Stimulated activated CD8-positive, alpha-beta memory T cell treated with anti-CD3 and anti-CD28 coated beads, Interleukin-7, amount 100 ng/mL, for 24 hours (primary cell): Measurements from ENCODE around the gene HIRA.

ENCODE experiments used
- DNase-seq: peaks from one replicate; pipeline ENCODE4 v3.0.0-alpha.2; 2020; ENCODE audit warnings: low read depth

HIRA gene

DNA sequence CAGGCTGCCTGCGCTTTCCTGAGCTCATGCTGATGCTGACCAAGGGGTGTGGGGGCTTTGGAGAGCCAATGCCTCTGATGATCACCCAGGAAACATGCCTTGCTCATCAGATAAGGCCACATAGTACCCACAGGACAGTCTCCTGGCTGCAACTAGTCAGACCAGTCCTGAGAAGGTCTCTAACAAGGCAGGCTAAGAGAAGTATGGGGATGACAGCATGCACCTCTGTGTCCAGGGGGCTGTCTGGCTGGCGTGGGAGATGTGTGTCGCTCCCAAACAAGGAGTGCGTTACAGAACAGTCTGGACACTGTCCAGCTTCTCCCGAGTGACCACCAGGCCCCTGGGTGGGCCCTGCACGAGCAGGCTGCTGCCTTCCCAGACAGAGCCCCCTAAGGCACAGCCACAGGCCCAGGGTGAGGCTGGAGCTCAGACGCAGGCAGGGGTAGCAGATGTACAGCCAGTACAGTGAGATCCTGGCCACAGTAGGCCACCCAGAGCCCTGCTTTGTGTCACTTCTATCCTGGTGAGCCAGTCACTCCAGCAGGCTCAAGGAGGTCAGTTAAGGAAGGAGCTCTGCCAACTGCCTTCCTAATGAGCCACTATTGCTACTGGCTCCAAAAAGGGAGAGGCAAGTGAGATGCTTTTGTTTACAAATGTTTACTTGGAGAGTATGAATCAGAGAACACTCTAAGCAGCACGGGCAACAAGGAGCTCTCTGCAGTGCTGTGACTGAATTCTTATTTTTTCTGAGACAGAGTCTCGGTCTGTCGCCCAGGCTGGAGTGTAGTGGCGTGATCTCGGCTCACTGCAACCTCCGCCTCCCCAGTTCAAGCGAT is 74.0 kb downstream of the HIRA start:
- DNase-seq: no peak

DNA sequence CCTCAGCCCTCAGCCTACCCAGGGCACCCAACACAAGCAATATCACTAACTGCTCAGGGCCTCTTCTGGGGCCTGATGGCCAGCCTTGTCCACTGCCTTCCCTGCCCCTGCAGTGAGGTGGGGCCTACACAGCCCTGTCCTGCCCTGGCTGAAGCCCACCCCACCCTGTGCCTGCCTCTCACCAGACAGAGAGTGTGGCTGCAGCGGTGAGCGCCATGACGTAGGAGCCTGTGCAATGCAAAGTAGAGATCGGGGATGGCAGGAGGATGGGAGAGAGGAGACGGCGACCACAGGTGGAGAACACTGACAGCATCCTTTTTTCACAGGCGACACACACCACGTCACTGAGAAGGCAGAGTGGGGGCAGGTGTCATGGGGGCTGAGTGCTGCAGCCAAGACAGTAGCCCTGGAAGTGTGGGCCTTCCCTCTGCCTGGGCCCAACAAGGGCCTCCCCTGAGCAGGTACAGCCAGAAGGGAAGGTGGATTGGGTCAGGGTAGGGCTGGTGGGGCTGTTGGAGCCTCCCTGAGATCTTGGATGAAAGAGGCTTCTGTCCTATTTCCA is 74.7 kb downstream of the HIRA start:
- no peak for DNase-seq

DNA sequence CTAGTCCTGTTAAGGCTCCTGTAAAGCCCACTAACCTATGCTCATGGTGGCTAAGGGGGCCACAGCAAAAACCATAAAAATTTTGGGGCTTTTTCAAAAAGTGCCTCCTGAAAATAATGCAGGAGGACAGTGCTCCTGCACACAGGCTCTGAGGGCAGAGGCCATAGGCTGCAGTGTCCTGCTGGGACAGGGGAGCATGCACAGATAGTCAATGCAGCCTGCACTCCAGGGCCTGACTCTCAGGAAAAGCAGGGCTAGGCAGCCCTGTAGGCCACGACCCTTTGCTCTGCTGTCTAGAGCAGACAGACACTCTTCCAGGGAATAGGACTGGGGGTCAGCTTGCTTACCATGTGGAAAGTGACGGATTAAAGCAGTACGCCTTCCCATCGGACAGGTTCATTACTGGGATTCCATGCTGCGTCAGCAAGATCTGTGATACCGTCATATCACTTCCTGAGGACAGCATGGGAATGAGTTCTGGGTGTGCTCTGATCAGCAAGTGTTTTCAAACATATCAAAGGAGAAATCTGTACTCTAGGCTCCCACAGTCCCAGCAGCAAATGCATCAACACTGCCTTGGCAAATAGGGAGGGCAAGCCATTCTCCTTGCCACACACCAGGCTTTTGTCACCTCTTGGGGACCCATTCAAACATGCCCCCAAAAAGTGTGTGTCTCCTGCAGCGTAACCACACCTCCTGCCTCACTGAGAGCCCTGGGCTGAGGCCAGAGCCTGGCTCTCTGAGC is 75.9 kb downstream of the HIRA start:
- no peak for DNase-seq

DNA sequence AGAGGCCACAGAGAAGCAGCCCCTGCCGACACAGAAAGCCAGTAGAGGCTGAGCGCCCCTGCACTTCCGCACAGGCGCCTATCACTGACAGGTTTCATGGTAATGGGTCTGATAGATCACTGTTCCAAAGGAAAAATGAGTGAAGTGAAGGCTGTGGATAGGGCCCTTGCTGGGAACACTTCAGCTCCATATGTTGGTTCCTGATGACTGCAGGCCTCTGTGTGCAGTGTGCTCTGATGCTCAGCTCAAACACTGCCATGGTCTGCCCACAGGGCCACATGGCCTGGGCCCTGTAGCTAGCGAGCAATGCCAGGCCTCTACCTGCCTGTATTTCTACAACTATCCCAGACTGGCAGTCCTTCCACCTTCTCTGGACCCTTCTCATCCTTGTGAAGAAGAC is 77.3 kb downstream of the HIRA start:
- DNase-seq: no peak

DNA sequence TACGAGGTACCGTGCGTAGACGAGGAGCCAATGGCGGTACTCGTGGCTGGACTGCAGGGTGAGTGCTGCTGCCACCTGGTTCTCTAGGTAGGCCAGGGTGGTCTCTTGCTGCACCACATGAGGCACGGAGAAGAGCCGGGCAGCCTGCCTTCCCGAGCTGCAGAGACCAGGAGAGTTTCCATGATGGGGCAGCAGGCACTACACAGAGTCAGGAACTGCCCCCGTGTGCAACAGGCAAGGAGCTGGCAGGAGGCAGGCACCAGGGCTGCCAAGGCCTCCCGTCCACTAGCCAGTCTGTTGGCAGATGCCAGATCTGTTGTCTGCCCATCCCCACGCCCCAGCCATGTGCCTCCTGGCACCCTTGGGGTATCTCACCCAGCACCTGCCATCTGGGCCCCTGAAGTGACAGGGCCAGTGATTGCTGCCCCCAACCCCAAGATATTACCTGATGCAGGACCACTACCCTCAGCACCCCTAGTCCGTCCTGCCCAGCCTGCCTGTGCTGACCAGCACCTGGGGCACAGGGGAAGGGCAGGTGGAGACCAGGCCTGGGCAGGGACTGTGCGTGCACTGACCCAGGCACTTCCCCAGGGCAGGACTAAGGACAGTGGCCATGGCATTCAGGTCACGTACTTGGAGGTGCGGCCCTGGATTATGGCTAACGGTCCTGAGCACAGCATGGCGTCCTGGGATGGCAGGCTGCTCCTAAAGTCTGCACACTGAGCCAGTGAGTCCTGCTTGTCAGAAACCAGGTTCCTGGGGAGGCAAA is 78.0 kb downstream of the HIRA start:
- DNase-seq: no peak

DNA sequence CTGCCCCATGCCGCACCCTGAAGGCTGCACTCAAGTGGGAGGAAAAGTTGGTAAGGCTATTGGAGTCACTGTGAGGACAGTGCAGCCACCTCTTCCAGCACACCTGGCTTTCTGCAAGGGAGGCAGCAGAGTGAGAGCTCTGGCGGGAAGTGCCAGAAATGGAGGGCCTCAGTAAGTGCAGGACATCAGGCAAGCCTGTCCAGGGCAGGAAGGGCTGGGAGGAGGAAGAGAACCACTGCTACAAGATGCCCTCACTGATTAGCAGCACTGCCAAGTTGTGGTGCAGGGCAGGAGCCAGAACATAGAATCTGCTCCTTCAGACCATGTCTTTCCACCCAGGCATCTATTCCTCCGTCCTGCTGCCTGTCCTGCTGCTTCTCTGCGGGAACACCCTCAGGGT is 78.8 kb downstream of the HIRA start:
- DNase-seq: no peak

DNA sequence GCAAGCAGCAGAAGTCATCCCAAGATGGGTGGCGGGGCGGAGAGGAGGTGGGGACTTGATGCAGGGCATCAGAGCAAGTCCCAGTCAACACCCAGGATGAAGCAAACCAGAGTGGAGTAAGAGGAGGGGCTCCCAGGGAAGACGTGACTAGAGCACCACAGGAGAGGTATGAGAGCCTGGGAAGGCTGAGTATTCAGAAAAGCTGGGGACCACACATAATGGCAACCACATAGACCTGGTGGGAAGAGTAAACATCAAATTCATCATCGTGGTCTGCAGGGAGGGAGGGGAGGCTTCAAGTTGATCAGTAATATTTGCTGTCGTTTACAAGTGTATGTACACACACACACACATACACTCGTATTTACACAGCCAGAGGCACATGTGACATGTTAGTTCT is 79.3 kb downstream of the HIRA start:
- DNase-seq: no peak

DNA sequence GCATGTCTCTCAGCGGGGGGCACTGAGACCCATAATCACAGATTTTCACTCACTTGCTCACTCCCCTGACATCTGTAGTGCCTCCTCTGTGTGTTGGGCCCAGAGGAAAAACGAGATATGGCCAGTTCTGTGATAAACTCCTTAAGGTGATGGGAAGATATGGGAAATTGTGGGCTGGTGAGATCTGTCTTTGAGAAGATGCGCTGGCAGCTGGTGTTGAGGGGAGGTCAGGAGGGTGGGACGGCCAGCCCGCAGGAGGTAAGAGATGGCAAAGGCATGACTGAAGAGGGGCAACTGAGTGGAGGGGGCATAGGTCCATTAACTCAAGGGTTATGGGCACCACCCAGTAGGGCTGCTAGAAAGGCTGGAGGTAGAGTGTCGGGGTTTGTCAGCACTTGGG is 79.9 kb downstream of the HIRA start:
- DNase-seq: no peak

DNA sequence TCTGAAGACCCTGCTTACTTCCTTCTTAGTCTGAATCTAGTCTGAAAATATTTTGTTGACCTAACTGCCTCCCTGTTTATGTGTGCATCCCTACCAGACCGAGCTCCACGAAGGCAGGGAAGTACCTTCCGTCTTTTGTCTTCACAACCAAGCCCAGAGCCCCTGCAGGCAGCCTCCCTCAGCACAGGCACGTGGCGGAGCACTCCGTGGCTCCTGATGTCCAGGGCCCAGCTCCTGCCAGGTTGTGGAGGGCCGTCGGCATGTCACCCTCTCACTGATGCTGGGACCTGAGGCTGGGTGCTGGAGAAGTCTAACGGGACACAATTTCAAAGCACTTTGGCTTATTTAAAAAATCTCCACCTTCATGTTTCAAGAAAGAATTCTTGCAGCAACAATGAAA is 80.6 kb downstream of the HIRA start:
- DNase-seq: no peak

DNA sequence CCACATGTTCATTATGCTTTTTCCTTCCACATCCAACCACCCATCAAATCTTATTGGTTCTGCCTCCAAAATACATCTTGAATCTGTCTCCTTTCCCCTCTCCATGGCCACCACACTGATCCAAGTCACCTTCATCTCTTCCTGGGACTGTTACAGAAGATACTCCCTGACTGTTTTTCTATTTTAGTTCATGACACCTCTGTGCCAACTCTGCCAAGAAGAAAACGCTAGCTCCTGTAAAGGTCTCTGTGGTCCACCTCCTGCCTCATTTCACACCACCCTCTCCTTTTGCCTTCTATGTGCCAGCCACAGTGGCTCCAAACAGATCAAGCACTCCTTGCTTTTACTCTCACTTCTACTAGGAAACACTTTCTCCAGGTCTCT is 81.1 kb downstream of the HIRA start:
- DNase-seq: no peak

DNA sequence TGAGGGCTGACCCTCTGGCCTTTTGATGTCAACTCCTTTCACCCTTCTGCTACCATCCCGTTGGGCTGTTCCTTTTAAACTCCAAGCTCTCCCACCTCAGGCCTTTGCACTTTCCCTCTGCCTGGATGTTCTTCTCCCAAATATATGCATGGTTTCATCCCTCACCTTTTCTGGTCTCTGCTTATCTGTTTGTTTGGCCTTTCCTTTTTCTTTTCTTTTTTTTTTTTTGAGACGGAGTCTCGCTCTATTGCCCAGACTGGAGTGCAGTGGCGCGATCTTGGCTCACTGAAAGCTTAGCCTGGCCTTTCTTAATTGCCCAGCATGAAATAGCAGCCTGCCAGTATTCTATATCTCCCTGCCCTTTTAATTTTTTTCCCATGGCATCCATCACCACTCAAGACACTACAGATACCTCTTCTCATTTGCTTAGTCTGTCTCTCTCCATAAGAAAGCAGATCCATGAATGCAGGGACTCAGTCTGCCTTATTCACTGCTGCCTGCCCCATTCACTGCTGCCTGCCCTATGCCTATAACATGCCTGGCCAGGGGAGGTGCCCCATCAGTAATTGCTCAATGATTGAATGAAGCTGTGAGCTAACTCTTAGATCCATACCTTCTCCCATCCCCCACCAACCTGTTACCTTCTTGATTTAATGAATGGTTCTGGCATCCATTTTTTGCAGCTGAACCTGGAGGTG is 81.6 kb downstream of the HIRA start:
- no peak for DNase-seq

DNA sequence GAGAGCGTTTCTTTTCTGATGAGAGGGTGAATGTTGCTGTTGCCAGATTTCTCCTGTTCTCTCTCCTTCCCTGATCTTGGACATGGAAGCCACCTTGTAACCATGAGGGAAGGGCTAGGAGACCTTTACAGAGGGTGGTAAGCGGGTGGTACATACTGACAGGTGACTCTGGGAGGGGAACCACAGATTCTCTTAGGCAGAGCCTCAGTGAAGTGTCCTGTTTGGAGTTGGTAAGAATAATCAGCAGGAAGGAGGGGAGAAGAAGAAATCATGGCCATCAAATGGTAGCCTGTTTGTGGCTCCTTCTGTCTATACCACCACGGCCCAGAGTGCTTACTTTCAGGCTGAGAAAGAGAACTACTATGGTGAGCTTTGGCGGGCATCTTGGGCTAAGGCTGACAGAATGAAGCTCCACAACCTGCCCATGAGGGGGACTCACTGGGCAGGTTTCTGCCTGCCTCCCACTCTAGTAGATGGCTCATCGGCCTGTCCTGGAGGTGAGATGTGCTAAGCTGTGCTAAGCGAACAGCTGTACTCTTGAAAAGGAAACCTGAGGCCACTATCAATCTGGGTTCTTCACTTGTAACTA is 84.8 kb downstream of the HIRA start:
- DNase-seq: no peak

DNA sequence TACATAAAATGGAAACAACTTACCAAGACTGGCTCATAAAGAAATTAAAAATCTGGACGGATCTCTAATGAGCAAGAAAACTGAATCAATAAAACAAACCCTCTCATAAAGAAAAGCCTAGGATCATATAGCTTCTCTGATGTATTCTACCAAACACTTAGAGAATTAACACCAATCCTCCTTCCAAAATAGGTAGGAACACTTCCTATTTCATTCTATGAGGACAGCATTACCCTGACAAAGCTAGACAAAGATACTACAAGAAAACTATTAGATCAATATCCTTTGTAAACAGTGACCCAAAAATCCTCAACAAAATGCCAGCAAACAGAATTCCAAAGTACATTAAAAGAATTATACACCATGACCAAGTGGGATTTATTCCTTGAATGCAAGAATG is 87.1 kb downstream of the HIRA start:
- no peak for DNase-seq

DNA sequence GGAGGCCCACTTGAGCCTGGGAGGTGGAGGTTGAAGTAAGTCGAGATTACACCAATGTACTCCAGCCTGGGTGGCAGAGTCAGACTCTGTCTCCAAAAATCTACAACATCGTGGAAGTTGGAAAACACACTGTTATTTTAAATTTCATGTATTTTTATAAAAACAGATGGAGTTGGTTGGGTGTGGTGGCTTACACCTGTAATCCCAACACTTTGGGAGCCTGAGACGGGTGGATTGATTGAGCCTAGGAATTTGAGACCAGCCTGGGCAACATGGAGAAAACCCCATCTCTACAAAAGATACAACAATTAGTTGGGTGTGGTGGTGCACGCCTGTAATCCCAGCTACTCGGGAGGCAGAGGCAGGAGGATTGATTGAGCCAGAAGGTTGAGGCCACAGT is 88.1 kb downstream of the HIRA start:
- no peak for DNase-seq

DNA sequence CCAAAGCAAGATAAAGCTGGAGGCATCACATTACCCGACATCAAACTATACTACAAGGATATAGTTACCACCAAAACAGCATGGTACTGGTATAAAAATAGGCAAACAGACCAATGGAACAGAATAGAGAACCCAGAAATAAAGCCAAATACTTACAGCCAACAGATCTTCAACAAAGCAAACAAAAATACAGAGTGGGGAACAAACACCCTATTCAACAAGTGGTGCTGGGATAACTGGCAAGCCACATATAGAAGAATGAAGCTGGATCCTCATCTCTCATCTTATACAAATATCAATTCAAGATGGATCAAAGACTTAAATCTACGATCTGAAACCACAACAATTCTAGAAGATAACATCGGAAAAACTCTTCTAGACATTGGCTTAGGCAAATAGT is 90.0 kb downstream of the HIRA start:
- no peak for DNase-seq

DNA sequence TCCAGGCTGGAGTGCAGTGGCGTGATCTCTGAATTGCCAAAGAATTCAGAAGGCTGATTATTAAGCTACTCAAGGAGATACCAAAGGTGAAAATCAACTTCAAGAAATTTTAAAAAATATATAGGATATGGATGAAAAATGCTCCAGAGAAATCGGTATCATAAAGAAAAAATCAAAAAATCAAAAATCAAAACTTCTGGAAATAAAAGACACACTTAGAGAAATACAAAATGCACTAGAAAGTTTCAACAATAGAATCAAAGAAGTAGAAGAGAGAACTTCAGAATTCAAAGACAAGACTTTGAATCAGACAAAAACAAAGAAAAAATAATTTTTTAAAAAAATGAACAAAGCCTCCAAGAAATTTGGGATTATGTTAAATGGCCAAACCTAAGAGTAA is 94.4 kb downstream of the HIRA start:
- DNase-seq: no peak

DNA sequence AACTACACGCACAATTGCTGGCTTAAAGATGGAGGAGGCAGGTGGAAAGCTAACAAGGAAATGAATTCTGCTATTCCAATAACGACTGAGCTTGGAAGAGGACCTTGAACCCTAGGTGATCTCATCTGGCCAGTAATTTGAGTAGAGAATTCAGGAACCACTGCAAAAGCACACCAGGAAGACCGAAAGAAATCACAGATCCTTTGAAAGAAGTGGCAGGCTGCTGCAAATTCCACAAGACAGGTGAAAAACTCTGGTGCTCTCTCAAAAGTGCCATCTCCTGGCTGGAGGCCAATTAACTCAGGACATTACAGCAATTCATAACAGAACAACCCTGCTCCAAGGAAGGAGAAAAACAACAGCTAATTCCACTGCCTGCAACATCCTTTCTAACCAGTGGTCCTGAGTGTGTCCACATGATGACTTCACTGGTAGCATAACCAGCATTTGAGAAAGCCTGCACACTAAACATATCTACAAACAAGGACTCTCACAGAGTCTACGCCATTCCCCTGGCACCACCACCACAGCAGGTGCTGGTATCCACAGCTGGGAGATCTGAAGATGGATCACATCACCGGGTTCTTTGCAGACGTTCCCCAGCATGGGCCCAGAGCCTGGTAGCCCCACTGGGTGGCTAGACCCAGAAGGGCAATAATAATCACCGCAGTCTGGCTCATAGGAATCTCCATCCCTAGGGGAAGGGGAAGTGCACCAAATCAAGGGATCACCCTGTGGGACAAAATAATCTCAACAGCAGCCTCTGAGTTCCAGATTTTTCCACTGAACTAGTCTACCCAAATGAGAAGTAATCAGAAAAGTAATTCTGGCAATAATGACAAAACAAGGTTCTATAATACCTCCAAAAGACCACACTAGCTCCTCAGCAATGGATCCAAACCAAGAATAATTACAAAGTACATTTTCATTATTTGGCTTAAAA is 95.1 kb downstream of the HIRA start:
- DNase-seq: no peak

DNA sequence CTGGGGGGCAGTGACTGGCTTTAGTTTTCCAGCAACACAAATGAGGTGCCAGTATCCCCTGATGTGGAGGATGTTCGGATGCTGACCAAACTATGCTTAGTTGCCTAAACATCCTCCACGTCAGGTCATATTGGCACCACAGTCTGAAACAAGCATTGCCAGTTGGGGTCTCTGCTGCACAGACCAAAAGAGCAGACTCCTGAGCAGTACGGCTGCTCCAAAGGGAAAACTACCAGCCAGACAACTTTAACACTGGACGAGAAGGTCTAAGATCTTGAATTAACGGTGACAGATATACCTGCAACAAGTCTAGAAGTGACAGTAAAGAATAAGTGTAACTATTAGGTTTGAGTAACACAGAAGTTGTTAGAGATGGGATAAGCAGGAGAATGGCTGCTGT is 99.6 kb downstream of the HIRA start:
- no peak for DNase-seq

DNA sequence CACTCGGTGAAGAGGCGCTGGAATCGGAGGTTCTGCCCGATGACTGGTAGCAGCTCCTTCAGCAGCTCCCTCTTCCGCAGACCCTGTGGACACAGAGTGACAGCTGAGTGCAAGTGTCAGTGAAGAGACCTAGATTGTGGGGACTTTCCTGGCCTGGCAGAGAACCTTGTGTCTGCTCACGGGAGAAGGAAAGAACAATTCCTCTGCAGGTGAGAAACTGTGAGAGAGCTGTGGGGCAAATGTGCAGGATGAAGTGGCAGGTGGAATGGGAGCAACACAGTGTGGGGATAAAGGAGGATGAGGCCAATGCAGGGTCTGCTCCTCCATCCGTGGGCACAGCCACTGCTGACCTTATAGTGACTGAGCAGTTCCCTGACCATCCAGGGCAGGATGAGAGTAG is 100.1 kb downstream of the HIRA start:
- DNase-seq: no peak

DNA sequence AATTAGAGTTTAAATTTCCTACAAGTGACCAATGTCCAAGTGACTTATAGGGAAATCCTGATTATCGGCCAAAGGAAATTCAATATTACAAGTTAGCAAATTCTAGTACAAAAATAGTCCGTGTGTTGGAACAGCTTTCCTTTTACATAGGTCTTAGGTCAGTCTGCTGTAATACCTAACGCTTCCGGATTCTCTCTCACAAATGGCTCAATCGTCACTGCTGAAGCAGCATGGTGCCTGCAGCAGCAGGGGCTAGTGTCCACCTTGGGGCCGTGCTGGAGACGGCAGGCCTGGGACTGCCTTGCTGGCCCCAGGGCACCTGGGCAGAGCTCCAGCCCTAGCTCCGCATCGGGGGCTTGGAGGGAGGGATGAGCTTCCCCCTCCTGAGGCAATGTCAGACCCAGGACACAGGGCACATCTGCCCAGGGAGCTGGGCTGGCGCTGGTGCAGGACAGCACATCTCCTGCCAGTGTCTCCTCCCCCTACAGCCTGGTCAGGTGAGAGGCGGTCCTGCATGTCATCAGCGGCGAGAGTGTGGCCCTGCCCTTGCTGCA is 100.6 kb downstream of the HIRA start:
- no peak for DNase-seq
